NK-92 treated with Interleukin-12 subunit alpha and Interleukin-12 subunit beta, amount 100 ng/mL, for 24 hours (cell line): ENCODE results near the gene CASP9.
"Not testable (repeated sequence)": the region's sequence is repeated elsewhere in the genome, so short reads cannot be mapped to it uniquely, and the experiment has no call there.

Experiments
- DNase-seq: peaks from one replicate; lab custom pipeline; 2025; lab: John Stamatoyannopoulos, UW

CASP9 gene

DNA sequence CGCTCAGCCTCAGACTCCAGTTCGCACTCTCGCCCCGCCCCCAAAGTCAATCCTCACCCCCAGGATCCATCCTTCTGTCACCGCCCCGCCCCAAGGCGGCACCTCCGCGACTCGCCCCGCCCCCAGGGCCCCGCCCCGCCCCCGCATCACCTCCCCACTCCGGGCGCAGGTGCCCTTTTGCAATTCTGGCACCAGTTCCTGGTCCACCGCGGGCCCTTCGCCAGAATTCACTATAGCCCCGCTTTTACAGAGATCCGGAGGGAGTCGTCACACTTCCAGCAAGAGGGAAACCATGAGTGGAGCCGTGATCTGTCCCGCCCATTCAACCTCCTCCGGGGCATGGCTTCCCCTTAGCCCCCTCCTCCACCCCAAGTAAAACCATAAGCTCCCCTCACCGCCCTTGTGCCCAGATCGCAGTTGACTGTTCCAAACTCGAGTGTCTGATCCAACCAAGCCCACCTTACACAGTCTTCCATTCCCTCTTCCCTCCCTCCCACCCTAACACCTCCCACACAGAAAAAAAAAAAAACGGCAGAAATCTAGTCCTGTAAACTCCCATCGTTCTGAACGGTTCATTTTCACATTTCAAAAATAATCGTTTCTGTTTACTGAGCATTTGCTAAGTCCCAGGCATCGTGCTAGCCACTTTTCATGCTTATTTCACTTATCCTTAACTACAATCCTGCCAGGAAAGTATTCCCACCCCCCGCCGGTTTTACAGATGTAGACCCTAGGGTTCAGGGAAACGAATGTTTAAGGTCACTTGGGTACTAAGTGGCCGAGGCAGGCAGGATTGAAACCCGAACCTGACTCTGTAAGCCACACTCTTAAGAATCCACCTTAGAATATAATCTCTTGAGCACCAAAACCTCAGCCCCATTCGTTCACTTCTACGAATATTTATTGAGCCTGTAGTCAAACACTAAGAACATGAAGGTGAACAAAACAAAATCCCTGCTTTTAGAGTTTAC, 1.3 kb upstream of the CASP9 start:
- no peak for DNase-seq

DNA sequence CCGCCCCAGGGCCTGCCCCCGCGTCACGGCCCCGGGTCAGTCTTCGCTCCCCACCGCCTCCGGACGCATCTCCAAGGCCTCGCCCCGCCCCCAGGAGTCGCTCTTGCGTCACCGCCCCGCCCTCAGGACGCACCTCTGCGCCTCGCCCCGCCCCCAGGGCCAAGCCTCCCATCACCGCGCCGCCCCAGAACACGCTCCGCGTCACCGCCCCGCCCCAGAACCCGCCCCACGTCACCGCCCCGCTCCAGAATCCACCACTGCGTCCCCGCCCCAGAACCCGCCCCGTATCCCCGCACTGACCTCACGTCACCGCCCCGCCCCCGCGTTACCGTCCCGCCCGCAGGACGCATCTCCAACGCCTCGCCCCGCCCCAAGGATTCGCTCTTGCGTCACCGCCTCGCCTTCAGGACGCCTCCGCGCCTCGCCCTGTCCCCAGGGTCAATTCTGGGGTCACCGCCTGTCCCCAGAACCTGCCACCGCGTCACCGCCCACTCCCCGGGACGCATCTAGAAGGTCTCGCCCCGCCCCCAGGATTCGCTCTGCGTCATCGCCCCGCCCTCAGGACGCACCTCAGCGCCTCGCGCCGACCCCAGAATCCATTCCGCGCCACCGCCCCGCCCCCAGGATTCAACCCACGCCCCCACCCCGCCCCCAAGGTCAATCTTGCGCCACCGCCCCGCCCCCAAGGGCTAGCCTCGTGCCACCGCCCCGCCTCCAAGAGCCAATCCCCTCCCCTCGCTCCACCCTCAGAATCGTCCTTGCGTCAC, 451 bp upstream of the CASP9 start:
- DNase-seq: peak; percentile 100

DNA sequence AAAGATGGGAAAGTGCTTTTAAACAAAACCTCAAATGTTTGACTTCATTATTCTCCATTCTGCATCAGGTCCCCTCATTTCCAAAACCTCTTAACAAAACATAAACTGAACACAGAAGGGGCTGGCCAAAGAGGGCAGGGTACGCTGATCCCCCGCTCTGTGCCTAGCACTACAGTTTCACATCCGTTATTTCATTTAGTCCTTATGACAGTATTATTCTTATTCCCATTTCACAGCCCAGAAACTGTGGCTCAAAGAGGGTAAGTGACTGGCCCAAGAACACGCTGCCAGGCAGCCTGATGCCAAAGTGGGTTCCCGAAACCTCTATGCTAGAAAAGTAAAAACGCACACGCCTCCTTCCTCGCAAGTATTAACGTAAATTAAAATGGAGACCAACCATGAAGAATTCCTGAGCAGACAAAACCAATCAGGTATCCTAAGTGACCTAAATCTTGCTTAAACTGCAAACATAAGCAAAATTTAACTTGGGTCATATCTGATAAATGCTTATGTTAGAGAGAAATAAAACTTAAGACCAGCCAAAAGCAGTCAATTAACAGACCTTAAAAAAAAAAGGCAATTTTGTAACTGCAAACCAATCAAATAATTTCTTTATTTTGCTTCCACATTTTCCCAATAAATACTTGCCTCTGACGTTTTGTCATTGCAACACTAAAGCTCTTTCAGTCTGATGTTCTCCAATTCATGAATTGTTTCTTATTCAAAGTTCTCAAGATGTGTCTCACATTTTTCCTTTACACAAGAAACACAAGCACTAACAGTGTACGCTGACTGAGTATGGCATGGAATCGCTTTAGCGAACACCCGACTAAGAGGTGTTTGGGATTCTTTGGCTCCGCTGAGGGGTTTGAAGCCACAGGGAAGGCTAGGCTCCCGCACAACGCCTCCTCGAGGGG, 653 bp downstream of the CASP9 start:
- no peak for DNase-seq

DNA sequence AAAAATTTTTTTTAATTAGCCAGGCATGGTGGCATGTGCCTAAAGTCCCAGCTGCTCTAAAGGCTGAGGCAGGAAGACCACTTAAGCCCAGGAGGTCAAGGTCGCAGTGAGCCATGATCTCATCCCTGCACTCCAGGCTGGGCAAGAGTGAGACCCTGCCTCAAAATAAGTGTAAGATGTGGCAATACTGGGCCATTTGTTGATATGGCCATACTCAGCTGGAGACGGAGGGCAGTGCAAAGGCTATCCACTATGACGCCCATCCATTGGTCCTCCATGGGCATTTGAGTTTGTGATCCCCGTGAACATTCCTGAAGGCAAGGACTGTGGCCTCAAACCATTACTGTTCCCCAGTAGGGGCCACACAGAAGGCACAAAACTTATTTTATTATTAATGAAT, 1.5 kb downstream of the CASP9 start:
- no peak for DNase-seq

DNA sequence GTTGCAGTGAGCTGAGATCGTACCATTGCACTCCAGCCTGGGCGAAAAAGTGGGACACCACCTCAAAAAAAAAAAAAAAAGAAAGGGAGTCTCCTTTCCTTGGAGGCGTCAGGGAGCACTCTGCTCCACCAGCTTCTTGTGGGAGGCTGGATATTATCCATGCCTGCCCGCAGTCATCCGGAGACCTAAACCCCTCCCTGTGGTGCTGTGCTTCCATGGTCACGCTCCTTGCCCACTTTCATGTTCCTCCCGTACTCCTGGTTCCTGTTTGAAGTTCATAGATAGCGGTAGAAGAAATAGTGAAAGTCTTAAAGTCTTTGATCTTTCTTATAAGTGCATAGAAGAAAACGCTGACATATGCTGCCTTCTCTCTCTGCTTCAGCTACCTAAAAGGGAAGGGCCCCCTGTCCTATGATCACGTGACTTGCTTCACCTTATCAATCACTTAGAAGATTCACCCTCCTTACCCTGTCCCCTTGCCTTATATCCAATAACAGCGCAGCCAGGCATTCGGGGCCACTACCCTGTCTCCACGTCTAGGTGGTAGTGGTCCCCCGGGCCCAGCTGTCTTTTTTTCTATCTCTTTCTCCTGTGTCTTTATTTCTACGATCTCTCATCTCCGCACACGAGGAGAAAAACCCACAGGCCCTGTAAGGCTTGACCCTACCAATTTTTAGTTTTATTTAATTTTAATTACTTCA, 2.7 kb downstream of the CASP9 start:
- DNase-seq: not testable (repeated sequence)

DNA sequence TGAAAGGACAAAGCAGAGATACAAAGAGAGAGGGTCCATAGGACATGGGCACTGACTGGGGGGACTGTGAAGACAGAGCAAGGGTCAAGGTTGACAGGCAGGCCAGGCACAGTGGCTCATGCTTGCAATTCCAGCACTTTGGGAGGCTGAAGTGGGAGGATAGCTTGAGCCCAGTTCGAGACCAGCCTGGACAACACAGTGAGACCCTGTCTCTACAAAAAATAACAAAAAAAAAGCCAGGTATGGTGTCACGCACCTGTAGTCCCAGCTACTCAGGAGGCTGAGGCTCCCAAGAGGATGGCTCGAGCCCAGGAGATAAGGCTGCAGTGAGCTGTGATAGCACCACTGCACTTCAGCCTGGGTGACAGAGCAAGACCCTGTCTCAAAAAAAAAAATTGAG, 4.4 kb downstream of the CASP9 start:
- DNase-seq: no peak

DNA sequence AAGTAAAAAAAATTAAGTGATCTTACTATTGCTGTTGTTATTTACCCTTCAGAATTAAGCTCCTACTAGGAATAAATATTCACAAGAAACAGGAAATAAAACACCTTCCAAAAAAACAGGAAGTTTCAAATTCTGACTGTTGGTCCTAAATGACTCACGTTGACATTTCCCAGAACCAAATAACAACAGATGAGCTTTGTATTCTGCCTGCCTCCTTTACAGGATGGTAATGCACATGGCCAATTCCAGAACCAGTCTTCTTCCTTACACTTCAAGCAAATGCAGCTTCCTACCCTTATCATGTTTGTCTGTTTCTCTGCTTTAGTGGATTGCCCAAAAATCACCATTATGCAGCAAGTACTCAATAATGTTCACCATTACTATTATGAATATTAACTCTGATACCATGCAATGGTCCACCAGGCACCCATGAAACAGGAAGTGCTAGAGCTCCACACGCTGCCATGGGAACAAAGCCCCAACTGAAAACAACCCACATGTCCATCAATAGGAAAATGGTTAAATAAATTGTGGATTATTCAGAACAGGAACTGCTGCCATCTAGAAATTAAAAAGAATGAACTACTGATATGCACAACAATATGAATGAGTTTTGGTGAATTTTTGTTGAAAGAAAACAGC, 8.9 kb downstream of the CASP9 start:
- no peak for DNase-seq

DNA sequence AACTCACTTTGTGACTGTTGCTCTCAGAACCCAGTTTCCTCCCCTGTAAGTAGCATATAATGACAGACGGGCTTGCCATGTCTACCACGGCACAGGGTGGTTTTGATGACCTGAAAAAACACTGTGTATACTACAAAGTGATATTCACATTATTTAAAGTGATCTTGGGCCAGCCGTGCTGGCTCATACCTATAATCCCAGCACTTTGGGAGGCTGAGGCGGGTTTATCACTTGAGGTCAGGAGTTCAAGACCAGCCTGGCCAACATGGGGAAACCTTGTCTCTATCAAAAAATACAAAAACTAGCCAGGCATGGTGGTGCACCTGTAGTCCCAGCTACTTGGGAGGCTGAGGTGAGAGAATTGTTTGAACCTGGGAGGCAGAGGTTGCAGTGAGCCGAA, 9.5 kb downstream of the CASP9 start:
- not testable (repeated sequence) for DNase-seq

DNA sequence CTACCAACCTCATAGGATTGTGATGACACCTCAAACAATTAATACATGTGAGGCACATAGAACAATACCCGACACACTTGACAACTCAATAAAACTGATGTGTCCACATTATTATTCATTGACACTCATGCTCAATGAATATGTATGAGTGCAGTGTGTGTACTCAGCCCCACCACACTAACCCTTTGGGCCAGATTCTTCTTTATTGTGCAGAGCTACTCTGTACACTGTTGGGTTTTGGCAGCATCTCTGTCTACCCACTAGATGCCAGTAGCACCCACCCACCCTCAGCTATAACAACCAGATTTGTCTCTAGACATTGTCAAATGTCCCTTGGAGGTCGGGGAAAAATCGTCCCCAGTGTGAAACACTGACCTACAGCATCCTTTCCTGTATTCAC, 10.1 kb downstream of the CASP9 start:
- DNase-seq: no peak

DNA sequence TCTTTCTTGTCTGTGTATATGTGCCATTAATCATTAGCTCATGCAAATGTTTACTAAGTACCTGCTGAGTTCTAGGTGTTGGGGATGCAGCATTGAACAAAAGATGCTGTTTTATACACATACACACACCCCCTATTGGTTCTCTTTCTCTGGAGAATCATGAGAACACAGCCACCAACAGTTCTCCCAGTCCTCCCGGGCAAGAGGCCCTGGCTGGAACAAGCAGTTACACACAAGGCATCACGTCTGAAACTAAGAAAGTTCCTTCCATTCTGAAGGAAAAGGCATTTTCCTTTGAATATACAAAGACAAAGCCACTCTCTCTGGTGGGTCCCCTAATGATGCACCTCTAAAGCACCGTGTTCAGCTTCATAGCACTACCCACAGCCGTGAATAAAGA, 10.8 kb downstream of the CASP9 start:
- no peak for DNase-seq

DNA sequence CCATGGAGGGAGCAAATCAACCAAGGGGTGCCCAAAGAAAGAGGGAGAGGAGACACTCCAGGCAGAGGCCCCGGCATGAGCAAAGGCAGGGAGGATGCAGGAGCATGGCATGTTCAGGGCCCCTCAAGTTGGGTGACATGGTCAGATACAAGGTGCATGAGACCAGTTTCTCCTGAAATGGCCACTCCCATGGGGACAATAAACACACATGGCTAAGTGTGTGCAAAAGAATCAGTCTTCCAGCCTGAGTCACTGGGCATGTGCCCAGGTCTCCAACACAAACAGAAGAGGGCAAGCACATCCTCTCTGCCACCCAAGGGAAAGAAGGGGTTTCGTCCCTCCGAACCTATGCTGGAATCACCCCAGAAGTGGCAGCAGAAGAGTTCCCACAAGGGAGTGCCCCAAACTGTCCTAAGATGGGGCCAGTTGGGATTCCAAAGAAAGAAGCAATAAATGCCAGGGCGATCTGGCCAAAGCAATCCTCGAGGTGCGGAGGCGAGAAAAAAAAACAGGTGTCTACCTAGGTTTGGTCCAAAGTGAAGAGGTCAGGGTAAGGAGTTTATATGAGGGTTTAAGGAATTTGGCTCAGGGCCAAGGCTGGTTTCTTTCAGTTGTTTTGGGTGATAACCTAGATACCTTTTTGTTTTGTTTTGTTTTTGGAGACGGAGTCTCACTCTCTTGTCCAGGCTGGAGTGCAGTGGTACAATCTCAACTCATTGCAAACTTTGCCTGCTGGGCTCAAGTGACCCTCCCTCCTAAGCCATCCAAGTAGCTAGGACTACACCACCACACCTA, 13.2 kb downstream of the CASP9 start:
- no peak for DNase-seq

DNA sequence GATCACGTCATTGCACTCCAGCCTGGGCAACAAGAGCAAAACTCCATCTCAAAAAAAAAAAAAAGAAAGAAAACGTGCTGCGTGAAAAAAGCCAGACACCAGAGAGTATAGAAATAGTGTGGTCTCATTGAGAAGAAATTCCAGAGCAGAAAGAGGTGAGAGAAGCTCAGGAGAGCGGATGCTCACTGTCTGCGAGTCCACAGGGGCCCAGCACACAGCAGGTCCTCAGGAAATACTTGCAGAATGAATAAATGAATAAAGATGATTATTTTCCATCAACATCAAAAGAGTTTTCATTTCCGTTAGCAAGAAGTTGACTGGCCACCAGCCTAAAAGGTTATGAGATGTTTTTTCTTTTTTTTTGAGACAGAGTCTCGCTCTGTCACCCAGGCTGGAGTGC, 14.4 kb downstream of the CASP9 start:
- DNase-seq: no peak

DNA sequence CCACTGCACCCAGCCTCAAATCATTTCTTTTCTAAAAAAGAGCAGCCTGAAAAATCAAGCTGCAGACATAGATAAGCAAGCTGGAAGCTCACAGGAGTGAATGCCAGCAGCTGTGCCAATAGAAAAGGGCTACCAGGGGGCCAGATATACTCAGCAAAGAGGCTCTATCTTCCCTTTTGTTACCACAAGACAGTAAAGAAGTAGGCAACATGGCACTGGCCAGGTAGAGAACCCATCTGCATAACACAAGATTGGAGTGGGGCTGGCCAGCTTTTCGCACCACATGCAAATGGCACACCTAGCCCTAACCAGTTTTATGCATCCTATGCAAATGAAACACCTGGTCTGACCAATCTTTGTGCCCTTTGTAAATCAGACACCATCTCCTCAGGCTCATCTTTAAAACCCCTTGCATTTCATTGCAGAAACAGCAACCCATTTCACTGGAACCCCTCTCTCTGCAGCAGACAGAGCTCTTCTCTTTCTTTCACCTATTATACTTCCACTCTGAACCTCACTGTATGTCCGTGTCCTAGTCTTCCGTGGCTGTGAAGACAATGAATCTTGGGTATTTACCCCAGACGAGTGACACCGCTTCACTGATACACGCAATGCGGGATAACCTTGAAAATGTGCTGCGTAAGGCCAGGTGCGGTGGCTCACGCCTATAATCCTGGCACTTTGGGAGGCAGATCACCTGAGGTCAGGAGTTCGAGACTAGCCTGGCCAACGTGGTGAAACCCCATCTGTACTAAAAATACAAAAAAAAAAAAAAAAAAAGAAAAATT, 15.1 kb downstream of the CASP9 start:
- DNase-seq: no peak

DNA sequence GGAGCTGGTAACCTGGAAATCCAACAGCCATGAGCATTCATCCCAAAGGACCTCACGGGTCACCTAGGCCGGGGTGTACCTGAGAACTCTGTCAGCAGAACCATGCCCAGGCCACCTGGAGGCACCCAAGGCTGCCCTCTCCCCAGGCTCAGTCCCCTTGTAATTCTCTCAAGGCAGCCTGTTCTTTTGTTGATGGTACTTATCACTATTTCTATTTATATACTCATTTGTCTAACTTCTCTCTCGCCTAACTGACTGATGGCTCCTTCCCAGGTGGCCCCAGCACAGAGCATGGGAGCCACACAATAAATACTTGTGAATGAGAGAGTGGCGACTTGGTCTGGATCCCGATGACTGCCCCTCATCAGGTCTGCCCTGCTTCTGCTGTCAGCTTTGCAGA, 16.7 kb downstream of the CASP9 start:
- DNase-seq: no peak

DNA sequence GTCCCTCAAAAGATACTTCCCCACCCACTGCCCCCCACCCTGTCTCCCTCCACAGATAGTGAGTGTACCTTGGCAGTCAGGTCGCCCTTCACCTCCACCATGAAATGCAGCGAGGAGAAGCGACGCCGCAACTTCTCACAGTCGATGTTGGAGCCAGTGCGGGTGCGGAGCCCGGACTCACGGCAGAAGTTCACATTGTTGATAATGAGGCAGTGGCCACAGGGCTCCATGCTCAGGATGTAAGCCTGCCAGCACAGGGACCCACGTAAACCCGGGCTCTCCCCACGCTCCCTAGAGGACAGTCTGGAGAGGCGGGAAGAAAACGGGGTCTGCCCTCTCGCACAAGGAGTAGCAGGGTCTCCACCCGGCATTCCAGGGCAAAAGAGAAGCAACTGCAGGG, 17.2 kb downstream of the CASP9 start:
- no peak for DNase-seq

DNA sequence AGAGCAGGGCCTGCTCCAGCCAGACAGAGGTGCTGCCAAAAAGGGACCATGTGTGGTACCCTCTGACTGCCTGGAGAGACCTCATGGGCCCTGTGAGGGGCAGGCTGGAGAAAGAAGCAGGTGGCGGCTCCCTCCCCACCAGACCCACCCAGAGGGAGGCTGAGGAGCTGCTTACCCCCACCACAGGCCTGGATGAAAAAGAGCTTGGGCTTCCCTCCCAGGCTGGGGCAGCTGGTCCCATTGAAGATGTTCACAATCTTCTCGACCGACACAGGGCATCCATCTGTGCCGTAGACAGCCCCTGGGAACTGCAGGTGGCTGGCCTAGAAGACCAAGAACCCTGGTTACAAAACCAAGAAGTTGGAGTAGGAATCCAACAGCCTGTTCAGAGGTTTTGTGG, 19.6 kb downstream of the CASP9 start:
- no peak for DNase-seq

DNA sequence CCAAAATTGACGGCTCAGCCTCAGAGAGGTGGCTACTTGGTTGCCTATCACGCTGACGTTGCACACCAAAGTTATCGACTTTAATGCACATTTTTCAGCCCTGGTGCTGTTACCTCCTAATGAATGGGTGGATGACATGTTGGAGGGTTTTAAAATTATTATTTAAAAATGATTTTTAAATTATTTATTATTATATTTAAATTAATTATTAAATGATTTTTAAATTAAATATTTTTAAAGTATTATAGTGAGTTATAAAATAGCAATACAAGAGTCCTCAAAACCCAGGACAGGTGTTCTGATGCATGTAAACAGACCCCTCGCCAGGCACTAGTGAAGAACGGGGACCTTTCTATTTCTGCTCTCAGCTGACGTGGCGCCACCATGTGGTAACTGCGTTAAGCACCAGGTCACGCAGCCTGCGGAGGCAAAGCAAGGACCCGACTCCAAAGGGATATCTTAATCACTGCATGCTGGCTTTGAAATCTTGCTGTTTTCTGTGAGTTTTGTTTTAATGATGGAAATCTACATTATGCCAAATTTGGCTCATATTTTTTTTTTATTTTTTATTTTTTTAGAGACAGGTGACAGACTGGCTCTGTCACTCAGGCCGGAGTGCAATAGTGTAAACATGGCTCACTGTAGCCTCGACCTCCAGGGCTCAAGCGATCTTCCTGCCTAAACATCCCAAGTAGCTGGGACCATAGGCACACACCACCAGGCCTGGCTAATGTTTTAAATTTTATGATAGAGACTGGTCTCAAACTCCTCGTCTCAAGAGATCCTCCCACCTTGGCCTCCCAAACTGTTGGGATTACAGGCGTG, 22.6 kb downstream of the CASP9 start:
- DNase-seq: peak; percentile 53
